ENCODE data around the gene IL13.

IL13 gene

DNA sequence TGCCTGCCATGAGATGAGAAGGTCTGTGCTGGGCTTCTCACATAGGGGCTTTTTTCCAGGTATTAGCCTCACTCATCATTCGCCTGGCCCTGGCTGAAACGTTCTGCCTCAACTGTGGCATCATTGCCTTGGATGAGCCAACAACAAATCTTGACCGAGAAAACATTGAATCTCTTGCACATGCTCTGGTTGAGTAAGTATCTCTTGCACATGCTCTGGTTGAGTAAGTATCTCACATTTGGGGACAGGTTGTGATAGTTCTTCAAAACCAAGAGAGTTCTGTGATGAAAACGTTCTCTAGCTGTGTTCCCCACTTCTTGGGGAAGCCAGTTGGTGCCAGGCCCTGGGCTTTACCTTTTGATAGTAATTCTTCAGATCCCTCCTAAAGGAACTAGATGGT lies 17.4 kb upstream of the IL13 start:
- H3K36me3 ChIP-seq (replicated peaks): peaks cover 21% of the 10 kb centered on the region
- H3K27ac ChIP-seq: no peak overlapping the region
- H3K27me3 ChIP-seq (replicated peaks): no peaks in the 10 kb centered on the region
- TF ChIP-seq, protein P1, sequence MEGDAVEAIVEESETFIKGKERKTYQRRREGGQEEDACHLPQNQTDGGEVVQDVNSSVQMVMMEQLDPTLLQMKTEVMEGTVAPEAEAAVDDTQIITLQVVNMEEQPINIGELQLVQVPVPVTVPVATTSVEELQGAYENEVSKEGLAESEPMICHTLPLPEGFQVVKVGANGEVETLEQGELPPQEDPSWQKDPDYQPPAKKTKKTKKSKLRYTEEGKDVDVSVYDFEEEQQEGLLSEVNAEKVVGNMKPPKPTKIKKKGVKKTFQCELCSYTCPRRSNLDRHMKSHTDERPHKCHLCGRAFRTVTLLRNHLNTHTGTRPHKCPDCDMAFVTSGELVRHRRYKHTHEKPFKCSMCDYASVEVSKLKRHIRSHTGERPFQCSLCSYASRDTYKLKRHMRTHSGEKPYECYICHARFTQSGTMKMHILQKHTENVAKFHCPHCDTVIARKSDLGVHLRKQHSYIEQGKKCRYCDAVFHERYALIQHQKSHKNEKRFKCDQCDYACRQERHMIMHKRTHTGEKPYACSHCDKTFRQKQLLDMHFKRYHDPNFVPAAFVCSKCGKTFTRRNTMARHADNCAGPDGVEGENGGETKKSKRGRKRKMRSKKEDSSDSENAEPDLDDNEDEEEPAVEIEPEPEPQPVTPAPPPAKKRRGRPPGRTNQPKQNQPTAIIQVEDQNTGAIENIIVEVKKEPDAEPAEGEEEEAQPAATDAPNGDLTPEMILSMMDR (IDR thresholded peaks at IDR 0.05; ENCODE audit: low read depth, low read length, missing control alignments): no peak
- no peak for DNase-seq
- in situ Hi-C loops (cut with HindIII; ENCODE audit: low pct_ligation_motif_present, low sequenced_read_pairs): no loop called here
- no peak overlapping the region for H3K4me3 ChIP-seq (ENCODE audit: low read depth, low read length)

DNA sequence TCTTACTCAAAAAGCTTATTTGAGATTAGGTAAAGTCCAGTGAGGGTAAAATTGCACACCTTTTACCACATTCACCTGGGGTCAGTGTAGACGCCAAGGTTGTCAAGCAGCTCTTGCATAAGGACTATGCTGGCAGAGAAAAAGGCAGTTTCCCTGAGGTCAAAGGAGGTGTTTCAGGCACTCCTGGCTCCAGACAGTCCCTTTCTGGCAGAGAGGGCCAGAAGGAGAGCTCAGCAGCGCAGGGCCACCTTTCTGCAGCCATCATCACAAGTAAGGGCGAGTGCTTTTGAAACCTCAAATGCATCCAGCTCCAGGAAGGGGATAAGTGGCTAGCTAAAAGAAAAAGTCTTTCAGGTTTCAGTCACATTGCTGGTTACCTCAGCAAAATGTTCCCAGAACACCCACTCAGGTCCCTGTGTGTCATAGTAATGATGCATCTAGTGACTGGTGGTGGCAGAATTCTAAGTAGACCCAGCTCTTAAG lies 16.7 kb upstream of the IL13 start:
- in situ Hi-C loops (cut with HindIII; ENCODE audit: low pct_ligation_motif_present, low sequenced_read_pairs): no loop called here
- Histone ChIP-seq H3K27ac (no peak overlapping the region), H3K27me3 (replicated peaks) (no peaks in the 10 kb centered on the region), H3K36me3 (replicated peaks) (peaks cover 21% of the 10 kb centered on the region), H3K4me3 (ENCODE audit: low read depth, low read length) (no peak overlapping the region)
- TF ChIP-seq, protein P1 (IDR thresholded peaks at IDR 0.05; ENCODE audit: low read depth, low read length, missing control alignments): no peak
- no peak for DNase-seq

DNA sequence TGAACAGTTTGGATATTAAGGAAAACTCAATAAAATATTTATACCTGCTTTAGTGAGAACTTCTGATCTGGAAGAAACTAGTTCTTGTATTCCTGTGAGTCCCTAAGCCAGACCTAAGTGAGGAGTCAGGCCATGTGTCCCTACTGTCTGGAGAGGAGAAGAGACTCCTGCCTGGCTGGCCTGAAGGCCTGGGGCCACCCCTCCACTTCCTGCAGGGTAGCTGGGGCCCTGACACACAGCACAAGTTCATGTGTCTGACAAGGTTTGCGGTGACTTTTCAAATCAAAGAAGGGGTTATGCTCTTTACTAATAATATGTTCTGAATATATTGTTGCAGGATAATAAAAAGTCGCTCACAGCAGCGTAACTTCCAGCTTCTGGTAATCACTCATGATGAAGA lies 16.1 kb upstream of the IL13 start:
- Histone ChIP-seq H3K27ac (no peak overlapping the region), H3K4me3 (ENCODE audit: low read depth, low read length) (no peak overlapping the region), H3K27me3 (replicated peaks) (no peaks in the 10 kb centered on the region), H3K36me3 (replicated peaks) (peaks cover 21% of the 10 kb centered on the region)
- in situ Hi-C loops (cut with HindIII; ENCODE audit: low pct_ligation_motif_present, low sequenced_read_pairs): no loop called here
- DNase-seq: no peak
- TF ChIP-seq, protein P1 (IDR thresholded peaks at IDR 0.05; ENCODE audit: low read depth, low read length, missing control alignments): no peak

DNA sequence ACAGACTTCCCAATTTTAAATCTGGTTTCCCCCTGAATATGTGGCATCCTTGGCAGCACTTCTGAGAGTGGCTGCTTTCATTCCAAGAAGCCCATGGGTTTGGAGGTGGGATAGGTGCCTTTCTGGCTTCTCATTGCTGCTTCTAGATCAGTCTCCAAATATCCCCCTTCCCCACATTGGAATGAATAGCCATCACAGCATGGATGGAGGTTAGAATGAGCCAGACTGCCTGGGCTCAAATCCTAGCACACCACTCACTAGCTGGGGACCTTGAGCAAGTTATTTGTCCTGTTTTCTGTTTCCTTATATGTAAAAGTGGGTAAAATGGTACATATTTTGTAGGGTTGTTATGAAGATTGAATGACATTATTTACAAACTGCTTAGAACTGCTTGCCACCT lies 13.8 kb upstream of the IL13 start:
- H3K27ac ChIP-seq: no peak overlapping the region
- peaks cover 12% of the 10 kb centered on the region for H3K36me3 ChIP-seq (replicated peaks)
- no peaks in the 10 kb centered on the region for H3K27me3 ChIP-seq (replicated peaks)
- TF ChIP-seq, protein P1 (IDR thresholded peaks at IDR 0.05; ENCODE audit: low read depth, low read length, missing control alignments): no peak
- DNase-seq: no peak
- in situ Hi-C loops (cut with HindIII; ENCODE audit: low pct_ligation_motif_present, low sequenced_read_pairs): no loop called here
- H3K4me3 ChIP-seq (ENCODE audit: low read depth, low read length): no peak overlapping the region

DNA sequence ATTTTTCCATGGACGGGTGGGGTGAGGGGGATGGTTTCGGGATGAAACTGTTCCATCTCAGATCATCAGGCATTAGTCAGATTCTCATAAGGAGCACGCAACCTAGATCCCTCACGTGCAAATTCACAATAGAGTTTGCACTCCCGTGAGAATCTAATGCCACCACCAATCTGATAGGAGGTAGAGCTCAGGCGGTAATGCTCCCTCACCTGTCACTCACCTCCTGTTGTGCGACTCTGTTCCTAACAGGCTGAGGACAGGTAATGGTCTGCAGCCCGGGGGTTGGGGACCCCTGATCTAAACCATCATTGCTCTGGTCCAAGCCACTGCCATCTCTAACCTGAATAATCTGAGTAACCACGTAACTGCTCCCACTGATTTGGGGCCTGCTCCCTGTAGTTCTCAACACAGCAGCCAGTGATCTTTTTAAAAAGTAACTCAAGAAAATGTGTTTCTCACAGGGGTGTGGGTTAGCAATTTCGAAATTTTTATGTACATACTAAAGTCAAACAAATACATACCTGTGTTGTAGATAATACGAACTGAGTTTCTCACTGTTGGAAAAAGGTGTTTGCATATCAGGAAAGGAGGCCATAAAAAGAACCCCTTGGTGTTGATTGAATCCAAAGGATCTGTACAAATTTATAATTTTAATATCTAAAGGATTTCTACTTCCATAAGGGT lies 11.2 kb upstream of the IL13 start:
- Histone ChIP-seq H3K27ac (no peak overlapping the region), H3K27me3 (replicated peaks) (no peaks in the 10 kb centered on the region), H3K36me3 (replicated peaks) (peaks cover 4% of the 10 kb centered on the region), H3K4me3 (ENCODE audit: low read depth, low read length) (no peak overlapping the region)
- no peak for DNase-seq
- in situ Hi-C loops (cut with HindIII; ENCODE audit: low pct_ligation_motif_present, low sequenced_read_pairs): no loop called here
- TF ChIP-seq, protein P1 (IDR thresholded peaks at IDR 0.05; ENCODE audit: low read depth, low read length, missing control alignments): no peak

DNA sequence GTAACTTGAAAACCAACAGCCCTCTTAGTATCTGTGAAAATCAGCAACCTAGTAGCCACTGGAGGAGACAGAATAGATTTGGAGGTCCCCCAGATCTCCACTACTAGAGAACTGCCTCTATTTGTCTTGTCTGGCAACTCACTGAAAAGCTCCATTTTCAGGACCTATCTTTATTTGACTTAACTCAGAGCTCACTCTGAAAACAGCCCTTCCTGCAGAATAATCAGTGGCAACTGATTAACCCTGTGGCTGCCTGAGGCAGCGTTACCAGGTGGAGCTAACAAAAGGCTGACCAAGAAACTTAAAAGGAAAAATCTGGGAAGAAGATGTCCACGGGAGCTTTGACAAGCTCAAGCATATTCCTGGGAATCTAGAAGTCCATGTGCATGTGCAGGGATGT lies 10.5 kb upstream of the IL13 start:
- Histone ChIP-seq H3K27me3 (replicated peaks) (no peaks in the 10 kb centered on the region), H3K36me3 (replicated peaks) (peaks cover 4% of the 10 kb centered on the region), H3K27ac (no peak overlapping the region), H3K4me3 (ENCODE audit: low read depth, low read length) (no peak overlapping the region)
- TF ChIP-seq, protein P1 (IDR thresholded peaks at IDR 0.05; ENCODE audit: low read depth, low read length, missing control alignments): no peak
- in situ Hi-C loops (cut with HindIII; ENCODE audit: low pct_ligation_motif_present, low sequenced_read_pairs): no loop called here
- DNase-seq: no peak
